HG02678 (cell line): ENCODE results near the gene CFAP300.

ENCODE experiments used
- ATAC-seq: cut with Tn5 transposase; IDR thresholded peaks from one replicate; pipeline ENCODE4 v1.9.1; 2021; ENCODE audit warnings: mild to moderate bottlenecking, moderate library complexity; ENCODE audit not compliant: unreplicated experiment

CFAP300 gene

DNA sequence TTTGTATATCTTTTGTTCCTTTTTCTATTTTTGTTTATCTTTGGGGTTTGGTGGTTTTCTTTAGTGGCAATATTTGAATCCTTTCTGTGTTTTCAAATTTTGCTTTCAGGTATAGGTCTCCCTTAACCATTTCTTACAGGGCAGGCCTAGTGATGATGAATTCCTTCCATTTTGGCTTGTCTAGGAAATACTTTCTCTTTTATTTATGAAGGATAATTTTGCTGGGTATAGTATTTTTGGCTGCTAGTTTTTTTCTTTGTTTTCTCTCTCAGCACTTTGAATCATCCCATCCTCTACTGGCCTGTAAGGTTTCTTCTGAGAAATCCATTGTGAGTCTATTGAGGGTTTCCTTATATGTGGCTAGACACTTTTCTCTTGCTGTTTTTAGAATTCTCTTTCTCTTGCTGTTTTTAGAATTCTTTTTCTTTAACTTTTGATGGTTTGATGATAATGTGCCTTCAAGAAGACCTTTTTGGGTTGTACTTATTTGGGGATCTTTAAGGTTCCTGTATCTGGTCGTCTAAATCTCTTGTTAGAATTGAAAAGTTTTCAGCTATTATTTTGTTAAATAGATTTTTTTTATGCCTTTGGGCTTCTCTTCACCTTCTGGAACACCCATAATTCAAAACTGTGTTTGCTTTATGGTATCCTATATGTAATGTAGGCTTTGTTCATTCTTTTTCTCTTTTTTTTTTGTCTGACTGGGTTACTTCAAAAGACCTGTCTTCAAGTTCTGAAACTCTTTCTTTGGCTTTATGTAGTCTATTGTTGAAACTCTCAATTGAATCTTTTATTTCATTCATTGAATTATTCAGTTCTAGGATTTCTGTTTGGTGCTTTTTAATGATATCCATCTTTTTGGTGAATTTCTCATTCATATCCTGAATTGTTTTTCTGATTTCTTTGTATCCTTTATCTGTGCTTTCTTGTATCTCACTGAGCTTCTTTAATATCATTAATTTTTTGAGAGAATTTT is 24.5 kb downstream of the CFAP300 start:
- ATAC-seq: no peak

DNA sequence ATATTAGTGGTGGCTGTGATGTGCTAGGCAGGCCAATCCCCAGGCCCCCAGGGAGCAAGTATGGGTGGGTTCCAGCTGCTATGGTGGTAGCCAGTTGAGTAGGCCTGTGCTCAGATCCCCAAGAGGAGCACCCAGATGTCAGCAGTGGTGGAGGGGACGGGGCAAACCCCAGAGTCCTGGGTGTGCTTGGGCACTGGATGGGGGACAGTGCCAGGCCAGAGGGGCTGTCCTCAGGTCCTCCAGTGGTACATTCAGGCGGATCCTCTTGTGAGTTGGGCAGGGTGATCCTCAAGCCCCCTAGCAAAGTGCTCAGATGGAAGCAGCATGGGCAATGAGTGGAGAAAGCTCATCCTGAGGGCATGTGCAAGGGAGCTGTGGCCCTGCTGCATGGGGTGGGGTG is 26.0 kb downstream of the CFAP300 start:
- ATAC-seq: no peak

- no peak for ATAC-seq
Measured at GRCh38 chr11:102079625-102080024, 32.4 kb downstream of the CFAP300 start.

DNA sequence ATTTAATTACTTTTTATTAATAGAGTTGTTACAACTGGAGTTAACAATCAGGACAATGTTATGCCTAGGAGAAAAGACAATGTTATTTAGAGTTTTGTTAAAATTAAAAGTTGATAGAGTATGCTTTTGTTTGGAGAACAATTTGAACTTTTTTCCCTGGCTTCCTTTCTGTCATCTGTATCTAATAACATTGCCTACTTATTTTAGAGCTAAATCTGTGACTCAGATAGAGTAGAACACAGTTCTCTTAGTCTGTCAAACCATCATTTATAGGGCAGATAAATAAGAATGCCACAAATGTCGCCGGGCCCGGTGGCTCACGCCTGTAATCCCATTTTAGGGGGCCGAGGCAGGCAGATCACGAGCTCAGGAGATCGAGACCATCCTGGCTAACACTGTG is 34.1 kb downstream of the CFAP300 start:
- no peak for ATAC-seq

GRCh38 chr11:102085864-102086551 is 38.8 kb downstream of the CFAP300 start:
- ATAC-seq: no peak

DNA sequence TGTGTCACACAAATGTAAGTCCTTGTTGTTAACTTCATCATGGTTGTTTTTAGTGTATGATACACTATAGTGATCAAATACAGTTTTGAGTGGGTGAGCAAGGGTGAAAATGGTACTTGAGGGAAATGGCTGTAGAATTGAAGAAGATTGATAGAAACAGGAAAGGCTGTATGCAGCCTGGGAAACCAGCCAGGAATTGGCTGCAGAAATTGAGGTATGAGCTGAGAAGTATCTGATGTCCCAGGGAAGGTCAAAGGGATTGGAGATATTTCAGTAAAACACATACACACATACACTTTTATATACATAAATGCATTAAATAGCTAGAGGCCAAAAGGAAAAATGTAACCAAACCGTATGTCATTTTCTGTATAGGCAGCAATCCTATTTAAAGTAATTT is 49.9 kb downstream of the CFAP300 start:
- no peak for ATAC-seq

- no peak for ATAC-seq
Measured at GRCh38 chr11:102099755-102100154, 52.5 kb downstream of the CFAP300 start.

DNA sequence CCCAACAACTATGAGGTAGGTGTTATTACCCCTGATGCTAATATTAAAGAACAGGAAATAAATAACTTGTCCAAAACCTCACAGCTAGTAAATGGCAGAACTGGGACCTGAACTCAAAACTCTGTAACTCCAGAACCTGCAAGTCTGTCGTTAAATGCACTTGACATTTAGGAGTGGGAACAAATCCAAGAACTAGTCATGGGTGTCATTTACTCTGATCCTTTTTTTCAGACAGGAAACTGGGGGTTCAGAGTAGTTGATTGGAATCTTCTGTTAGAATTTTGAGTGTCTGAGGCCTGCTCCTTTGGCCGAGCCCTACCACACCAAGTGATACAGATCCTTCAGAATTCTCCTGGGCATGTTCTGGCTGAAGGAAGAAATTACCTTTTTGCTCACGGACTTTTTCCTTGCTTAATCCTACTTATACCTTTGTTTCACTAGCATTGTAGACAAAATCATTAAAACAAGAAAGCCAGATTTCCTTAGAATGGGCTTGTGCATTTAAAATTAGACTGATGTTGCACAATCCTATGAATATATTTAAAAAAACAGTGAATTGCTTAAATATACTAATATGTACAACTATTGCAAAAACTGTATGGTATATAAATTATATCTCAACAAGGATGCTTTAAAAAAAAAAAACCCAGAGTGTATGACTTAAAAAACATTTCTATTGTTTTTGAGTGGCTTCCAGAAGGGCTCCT is 61.6 kb downstream of the CFAP300 start:
- ATAC-seq: no peak

- peak; percentile 81 for ATAC-seq
Measured at GRCh38 chr11:102109896-102110760, 62.9 kb downstream of the CFAP300 start, which contains the start of gene YAP1. Gene YAP1 (plus strand): TSS chr11:102110447. CDS start chr11:102110849, 402 bp downstream.

GRCh38 chr11:102110761-102111010 is 63.4 kb downstream of the CFAP300 start:
- ATAC-seq: peak; percentile 8

GRCh38 chr11:102111011-102111786 is 64.0 kb downstream of the CFAP300 start:
- no peak for ATAC-seq

DNA sequence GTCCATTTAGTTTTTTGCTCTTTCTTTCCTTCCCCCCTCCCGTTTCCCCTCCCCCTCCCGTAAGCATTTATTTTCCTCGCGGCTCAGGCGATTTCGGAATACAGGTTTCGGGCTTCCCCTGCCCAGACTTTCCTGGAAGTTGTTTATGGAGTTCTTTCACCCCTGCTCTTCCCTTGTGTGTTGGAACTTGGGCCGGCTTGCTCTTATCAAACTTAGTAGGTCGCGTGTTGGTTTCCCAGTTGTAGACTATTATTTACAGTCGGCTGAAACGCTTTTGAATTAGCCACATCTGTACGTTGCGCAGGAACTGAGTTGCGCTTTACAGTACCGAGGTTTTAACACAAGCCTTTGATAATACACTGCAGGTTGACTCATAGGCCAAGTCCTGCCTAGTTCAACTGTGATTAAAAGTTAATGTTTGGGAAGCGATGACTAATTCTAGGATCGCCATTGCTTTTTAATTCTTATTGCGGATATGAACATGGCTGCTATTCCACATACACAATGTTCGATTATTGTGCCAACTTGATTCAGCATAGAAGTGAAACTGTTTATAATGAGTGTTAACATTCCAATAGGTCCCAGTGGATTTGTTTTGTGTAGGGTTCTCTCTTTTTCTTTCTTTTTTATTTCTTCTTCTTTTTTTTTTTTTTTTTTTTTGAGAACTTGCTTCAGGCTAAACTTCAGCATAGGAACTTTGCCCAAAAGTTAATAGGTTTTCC is 64.7 kb downstream of the CFAP300 start:
- no peak for ATAC-seq

- no peak for ATAC-seq
Measured at GRCh38 chr11:102112509-102112821, 65.2 kb downstream of the CFAP300 start.

DNA sequence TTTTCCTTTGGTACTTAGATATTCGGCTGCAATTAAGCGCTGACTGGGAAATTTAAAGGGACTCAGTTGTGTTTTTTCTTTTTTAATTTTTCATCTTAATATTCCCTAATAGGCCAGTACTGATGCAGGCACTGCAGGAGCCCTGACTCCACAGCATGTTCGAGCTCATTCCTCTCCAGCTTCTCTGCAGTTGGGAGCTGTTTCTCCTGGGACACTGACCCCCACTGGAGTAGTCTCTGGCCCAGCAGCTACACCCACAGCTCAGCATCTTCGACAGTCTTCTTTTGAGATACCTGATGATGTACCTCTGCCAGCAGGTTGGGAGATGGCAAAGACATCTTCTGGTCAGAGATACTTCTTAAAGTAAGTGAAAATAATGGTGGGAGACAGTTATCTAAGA is 66.8 kb downstream of the CFAP300 start:
- no peak for ATAC-seq

- no peak for ATAC-seq
Measured at GRCh38 chr11:102115557-102115956, 68.3 kb downstream of the CFAP300 start.

DNA sequence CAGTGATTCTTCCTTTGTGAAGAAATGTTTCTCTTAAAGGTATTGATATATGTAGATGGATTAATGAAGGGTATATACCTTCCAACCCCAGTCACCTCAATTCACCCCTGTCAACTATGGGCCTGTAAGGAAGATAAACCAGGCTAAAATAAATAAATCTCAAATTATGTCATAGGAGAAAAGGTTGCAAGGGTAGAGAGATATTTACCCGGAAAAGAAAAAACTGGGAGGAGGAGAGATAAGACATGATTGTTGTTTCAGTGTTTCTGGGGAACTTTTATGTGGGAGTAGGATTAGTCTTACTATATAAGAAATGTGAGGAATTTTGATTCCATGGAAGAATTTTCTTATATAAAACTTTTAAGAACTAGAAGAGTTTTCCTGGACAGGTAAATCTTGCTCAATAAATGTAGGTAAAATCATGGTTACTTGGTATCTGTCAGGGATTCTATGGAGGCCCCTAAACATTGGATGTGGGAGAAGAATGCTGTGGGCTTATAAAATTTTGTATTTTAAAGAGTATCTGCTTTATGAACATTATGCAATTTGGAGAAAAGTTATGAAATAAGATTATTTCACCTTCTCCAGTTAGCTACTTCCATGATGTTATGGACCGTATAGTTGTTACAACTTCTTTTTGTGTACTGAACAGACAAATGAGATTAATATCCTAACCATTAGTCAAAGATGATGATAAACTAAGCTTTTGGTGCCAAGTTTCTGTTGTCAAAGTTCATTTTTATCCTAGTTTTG is 69.4 kb downstream of the CFAP300 start:
- no peak for ATAC-seq

GRCh38 chr11:102117472-102118113 is 70.4 kb downstream of the CFAP300 start:
- ATAC-seq: no peak

DNA sequence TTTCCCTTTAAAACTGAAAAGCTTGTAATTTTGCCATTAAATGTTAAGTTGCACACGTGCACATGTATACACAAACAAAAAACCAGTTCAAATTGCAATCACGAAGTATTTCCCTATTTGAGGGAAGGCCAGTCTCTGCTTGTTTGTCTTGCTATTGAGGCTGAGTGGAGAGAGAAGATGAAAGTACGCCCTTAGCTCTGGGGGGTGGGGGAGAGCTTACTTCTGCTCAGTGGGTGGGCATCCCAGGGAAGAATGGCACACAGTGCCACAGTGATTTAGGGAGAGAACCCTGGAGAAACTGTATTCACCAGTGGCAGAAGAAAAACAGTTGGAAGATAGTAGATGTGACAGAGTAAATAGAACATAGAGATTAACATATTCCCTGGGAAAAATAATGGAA is 71.7 kb downstream of the CFAP300 start:
- no peak for ATAC-seq
